SU-DHL-6 (cell line): Measurements from ENCODE around the gene CTDSPL.

Source experiments
- H2AFZ ChIP-seq: fragments of 200-600 bp; sonication (generic); 2 replicates; pipeline ENCODE4 v1.6.1; 2014; ENCODE audit warnings: low read depth, mild to moderate bottlenecking, moderate library complexity, mixed read lengths, antibody characterized with exemption, low read length; ENCODE audit not compliant: severe bottlenecking
- H3F3A ChIP-seq: fragments of 200-600 bp; shearing (Covaris generic); 2 replicates; pipeline ENCODE4 v1.6.0; 2016; ENCODE audit warnings: antibody characterized with exemption, mild to moderate bottlenecking; ENCODE audit not compliant: insufficient read depth
- H3K27ac ChIP-seq: fragments of 200-600 bp; sonication (generic); 2 replicates; pipeline ENCODE4 v1.5.1; 2016; ENCODE audit warnings: low read depth, mild to moderate bottlenecking, low read length, moderate library complexity, mixed read lengths
- H3K27me3 ChIP-seq: fragments of 200-600 bp; sonication (generic), shearing (Covaris generic); 2 replicates; pipeline ENCODE4 v1.6.0; 2014; ENCODE audit warnings: mild to moderate bottlenecking, low read length
- H3K36me3 ChIP-seq: fragments of 200-600 bp; sonication (generic); 2 replicates; pipeline ENCODE4 v1.6.1; 2014; ENCODE audit warnings: mild to moderate bottlenecking, low read length, mixed read lengths
- H3K4me2 ChIP-seq: fragments of 300-600, 200-600 bp; shearing (Covaris generic), sonication (generic); 2 replicates; pipeline ENCODE4 v1.6.0; 2014; ENCODE audit warnings: low read length, low read depth, mild to moderate bottlenecking; ENCODE audit not compliant: poor library complexity, severe bottlenecking
- H3K4me3 ChIP-seq: fragments of 200-600 bp; sonication (generic); 2 replicates; pipeline ENCODE4 v1.5.1; 2014; ENCODE audit warnings: antibody characterized with exemption, low read length, mild to moderate bottlenecking, mixed read lengths; ENCODE audit not compliant: insufficient read depth, poor library complexity, severe bottlenecking
- H3K79me2 ChIP-seq: fragments of 200-600 bp; sonication (generic); 2 replicates; pipeline ENCODE4 v1.6.1; 2014; ENCODE audit warnings: mild to moderate bottlenecking, low read length, moderate library complexity; ENCODE audit not compliant: insufficient read depth
- H3K9ac ChIP-seq: fragments of 200-600 bp; sonication (generic); 2 replicates; pipeline ENCODE4 v1.7.0; 2014; ENCODE audit warnings: mild to moderate bottlenecking, low read length
- H3K9me2 ChIP-seq: fragments of 200-600 bp; sonication (generic); replicated peaks from 2 replicates; pipeline ENCODE4 v1.6.1; 2014; ENCODE audit warnings: low read length; ENCODE audit not compliant: insufficient read depth
- H3K9me3 ChIP-seq: fragments of 200-600 bp; sonication (generic); 2 replicates; pipeline ENCODE4 v1.6.1; 2014; ENCODE audit warnings: low read length, mixed read lengths; ENCODE audit not compliant: insufficient read depth
- H4K20me1 ChIP-seq: fragments of 200-600 bp; sonication (generic); 2 replicates; pipeline ENCODE4 v1.6.1; 2014; ENCODE audit warnings: low read depth, mild to moderate bottlenecking, antibody characterized with exemption, low read length, moderate library complexity, mixed read lengths
- EZH2phosphoT487 ChIP-seq: fragments of 200-600 bp; sonication (generic), shearing (Covaris generic); conservative IDR thresholded peaks from 2 replicates; pipeline ENCODE4 v1.6.1; 2018; ENCODE audit warnings: mild to moderate bottlenecking, antibody characterized with exemption, low read length, moderate library complexity, mixed read lengths
- TF ChIP-seq, protein P1 (sequence below): fragments of 200-600 bp; sonication (generic); IDR thresholded peaks from one replicate; pipeline ENCODE4 v1.5.1; 2017; ENCODE audit warnings: antibody characterized with exemption, mild to moderate bottlenecking, low read length, moderate library complexity; ENCODE audit not compliant: insufficient read depth, poor library complexity, severe bottlenecking

Gene CTDSPL

DNA sequence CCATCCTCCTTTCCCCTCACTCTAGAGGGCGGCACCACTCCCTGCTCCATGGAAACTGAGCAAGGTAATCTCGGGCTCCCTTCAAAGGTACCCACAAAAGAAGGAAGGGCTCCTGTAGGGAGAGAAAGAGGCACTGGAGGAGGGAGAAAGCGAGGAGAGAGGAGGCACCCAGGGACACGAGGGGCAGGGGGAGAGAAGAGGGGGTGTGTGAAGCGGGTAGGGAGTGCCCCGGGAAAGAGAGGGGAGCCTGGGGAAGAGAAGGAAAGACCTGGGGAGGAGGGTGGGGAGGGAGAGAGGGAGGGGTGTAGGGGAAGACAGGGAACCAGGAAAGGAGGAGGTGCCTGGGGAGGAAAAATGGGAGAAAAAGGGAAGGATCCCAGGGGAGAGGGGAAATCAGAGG, 129.4 kb downstream of the CTDSPL start:
- no peak for TF ChIP-seq EZH2phosphoT487
- TF ChIP-seq, protein P1, sequence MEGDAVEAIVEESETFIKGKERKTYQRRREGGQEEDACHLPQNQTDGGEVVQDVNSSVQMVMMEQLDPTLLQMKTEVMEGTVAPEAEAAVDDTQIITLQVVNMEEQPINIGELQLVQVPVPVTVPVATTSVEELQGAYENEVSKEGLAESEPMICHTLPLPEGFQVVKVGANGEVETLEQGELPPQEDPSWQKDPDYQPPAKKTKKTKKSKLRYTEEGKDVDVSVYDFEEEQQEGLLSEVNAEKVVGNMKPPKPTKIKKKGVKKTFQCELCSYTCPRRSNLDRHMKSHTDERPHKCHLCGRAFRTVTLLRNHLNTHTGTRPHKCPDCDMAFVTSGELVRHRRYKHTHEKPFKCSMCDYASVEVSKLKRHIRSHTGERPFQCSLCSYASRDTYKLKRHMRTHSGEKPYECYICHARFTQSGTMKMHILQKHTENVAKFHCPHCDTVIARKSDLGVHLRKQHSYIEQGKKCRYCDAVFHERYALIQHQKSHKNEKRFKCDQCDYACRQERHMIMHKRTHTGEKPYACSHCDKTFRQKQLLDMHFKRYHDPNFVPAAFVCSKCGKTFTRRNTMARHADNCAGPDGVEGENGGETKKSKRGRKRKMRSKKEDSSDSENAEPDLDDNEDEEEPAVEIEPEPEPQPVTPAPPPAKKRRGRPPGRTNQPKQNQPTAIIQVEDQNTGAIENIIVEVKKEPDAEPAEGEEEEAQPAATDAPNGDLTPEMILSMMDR: no peak
- Histone ChIP-seq H3K27me3 (no peaks in the 10 kb centered on the region), H3K4me2 (no peak overlapping the region), H3K79me2 (no peaks in the 10 kb centered on the region), H3K4me3 (no peak overlapping the region), H3K9me2 (no peaks in the 10 kb centered on the region), H3F3A (no peaks in the 10 kb centered on the region), H3K36me3 (no peaks in the 10 kb centered on the region), H4K20me1 (no peaks in the 10 kb centered on the region), H3K9me3 (no peaks in the 10 kb centered on the region), H2AFZ (no peak overlapping the region), H3K27ac (no peak overlapping the region), H3K9ac (no peak overlapping the region)

DNA sequence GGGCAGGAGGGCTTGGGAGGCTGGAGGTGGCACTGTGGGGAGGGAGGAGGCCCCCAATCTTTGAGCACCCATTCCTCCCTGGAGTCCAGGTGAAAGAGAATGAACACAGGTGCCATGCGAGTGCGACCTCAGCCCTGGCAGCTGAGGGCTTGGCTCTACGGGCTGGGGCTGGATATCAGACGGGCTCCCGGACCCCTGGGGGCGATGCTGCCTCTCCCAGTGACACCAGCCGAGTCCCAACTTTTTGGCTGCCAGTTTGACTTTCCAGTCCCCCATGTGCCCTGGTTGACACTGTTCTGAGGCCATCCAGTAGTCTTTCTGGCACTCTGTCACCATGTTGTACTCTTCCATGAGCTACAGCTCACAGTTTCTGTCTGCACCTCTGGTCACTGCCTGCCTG, 130.1 kb downstream of the CTDSPL start:
- Histone ChIP-seq H3K79me2 (no peaks in the 10 kb centered on the region), H3K9me2 (no peaks in the 10 kb centered on the region), H2AFZ (no peak overlapping the region), H3K9me3 (no peaks in the 10 kb centered on the region), H3K27me3 (no peaks in the 10 kb centered on the region), H3K9ac (no peak overlapping the region), H3F3A (no peaks in the 10 kb centered on the region), H3K4me3 (no peak overlapping the region), H4K20me1 (no peaks in the 10 kb centered on the region), H3K36me3 (no peaks in the 10 kb centered on the region), H3K4me2 (no peak overlapping the region), H3K27ac (no peak overlapping the region)
- TF ChIP-seq EZH2phosphoT487: no peak
- TF ChIP-seq, protein P1: no peak

DNA sequence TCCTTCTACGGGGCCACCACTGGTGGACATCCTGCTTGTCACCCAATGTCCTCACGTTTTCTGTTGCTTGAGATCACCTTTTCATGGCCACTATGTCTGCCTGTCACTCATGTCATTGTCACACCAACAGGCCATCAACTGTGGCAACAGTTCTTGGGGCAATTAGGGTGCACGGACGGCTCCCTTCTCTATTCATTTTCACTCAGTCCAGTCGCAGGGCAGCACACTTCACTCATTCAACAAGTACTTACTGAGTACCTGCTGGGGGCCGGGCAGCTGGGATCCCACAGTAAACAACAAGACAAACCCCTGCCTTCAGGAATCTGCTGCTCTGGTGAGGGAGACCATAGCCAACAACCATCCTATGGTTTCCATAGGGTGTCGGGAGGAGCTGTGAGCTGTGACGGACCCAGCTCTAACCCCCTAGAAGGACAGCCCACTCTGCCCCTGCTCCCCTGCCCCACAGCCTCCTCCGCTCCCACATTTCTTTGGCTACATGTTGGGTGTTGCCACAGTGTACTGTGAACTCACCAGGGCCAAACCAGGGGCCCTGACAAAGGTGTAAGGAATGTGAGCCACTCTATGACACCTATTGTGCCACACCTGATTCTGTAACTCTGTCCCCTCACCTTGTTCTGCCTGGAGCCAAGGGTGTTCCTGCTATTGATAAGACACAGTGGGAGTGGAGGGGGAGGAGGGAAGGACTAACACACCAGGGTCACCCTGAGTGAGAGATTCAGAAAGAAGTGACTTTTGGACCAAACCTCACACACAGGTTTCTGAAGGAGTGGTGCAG, 130.8 kb downstream of the CTDSPL start:
- H3K36me3 ChIP-seq: no peaks in the 10 kb centered on the region

More for the DNA sequence above, 130.8 kb downstream of the CTDSPL start:
- Histone ChIP-seq H3K4me2 (no peak overlapping the region), H2AFZ (no peak overlapping the region), H3K79me2 (no peaks in the 10 kb centered on the region), H3K9me3 (no peaks in the 10 kb centered on the region), H3K27me3 (no peaks in the 10 kb centered on the region), H3K9ac (no peak overlapping the region), H3K9me2 (no peaks in the 10 kb centered on the region), H3K27ac (no peak overlapping the region), H3F3A (no peaks in the 10 kb centered on the region), H3K4me3 (no peak overlapping the region), H4K20me1 (no peaks in the 10 kb centered on the region)
- TF ChIP-seq, protein P1: no peak
- no peak for TF ChIP-seq EZH2phosphoT487
